UCSD-AML1 (cell line): Measurements from ENCODE around the gene HEXIM1.

ENCODE experiments used
- DNase-seq: peaks from one replicate; lab custom pipeline; 2025; ENCODE audit not compliant: unreplicated experiment; lab: John Stamatoyannopoulos, UW

The HEXIM1 gene, protein sequence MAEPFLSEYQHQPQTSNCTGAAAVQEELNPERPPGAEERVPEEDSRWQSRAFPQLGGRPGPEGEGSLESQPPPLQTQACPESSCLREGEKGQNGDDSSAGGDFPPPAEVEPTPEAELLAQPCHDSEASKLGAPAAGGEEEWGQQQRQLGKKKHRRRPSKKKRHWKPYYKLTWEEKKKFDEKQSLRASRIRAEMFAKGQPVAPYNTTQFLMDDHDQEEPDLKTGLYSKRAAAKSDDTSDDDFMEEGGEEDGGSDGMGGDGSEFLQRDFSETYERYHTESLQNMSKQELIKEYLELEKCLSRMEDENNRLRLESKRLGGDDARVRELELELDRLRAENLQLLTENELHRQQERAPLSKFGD

DNA sequence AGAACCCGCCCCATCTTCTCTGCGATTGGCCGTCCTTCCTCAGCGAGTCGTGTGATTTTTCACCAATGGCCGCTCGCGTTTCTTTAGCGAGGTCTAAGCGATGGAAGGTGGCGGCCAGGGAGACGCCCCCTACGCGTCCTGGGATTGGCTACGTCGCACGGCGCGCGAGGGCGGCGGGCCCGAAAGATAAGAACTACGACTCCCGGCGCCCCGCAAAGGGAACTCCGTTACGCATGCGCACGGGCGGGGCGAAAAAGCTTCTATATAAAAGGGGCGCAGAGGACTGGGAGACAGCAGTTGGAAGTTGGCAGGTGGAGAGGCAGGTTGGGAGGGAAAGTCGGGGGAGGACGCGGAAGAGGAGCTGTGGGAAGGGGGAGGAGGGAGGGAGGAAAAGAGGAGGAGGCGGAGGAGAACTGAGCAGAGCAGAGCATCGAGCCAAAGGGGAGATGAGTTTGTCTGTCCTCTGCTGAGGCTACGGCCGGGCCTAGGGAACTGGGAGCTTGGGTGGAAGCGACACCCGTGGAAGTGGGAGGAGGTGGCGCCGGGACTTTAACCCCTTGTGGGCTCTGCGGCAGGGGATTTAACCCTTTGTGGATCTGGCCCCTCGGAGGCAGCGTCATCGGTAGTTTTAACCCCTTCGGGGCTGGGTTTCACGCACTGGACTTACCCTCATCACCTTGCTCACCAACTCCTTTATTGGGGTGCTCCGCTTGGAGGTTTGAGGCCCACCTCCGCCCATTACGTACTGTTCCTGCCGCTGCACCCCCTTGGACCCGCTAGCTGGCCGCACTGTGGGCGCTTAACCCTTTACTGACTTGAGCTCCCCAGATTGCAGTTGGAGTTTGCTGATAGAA, at the start of gene HEXIM1:
HEXIM1 (plus strand) TSS at position 293 of the 854 bp plus-strand sequence. CDS start 716 bp downstream, outside the sequence.
- DNase-seq = peak; percentile 100

DNA sequence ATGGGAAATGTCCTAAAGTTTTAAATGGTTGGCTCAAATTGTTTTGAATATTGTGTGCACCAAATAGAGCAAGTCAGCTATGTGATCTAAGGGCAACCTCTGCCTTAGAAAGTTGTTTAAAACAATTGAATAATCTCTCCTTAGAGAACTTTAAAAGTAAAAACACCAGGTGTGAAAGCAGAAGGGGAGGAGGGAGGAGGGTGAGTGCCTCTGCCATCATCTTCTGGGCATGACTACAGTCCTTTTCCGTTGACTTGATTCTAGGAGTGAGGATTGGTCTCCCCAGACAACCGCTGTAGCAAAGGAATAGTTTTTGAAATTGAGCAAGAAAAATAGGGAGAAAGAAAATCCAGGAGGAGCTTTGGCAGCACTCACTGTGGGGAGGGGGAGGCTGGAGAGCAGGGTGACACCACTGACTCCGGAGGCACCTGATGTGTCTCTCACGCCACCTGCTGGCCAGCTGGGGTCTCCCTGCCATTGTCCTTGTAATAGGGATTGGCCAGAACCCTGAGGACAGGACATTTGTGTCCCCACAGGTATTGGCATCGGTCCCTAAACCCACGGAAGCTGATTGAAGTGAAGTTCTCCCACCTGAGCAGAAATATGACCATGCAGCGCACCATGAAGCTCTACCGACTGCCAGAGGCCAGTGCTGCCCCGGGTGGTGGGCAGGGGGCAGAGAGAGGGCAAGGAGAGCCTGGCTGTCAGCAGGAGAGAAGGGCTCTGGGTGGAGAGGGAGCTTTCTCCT, 49.2 kb upstream of the HEXIM1 start:
- peak; percentile 73 for DNase-seq

GRCh38 chr17:45101546-45101882, 46.8 kb upstream of the HEXIM1 start:
- DNase-seq = no peak

DNA sequence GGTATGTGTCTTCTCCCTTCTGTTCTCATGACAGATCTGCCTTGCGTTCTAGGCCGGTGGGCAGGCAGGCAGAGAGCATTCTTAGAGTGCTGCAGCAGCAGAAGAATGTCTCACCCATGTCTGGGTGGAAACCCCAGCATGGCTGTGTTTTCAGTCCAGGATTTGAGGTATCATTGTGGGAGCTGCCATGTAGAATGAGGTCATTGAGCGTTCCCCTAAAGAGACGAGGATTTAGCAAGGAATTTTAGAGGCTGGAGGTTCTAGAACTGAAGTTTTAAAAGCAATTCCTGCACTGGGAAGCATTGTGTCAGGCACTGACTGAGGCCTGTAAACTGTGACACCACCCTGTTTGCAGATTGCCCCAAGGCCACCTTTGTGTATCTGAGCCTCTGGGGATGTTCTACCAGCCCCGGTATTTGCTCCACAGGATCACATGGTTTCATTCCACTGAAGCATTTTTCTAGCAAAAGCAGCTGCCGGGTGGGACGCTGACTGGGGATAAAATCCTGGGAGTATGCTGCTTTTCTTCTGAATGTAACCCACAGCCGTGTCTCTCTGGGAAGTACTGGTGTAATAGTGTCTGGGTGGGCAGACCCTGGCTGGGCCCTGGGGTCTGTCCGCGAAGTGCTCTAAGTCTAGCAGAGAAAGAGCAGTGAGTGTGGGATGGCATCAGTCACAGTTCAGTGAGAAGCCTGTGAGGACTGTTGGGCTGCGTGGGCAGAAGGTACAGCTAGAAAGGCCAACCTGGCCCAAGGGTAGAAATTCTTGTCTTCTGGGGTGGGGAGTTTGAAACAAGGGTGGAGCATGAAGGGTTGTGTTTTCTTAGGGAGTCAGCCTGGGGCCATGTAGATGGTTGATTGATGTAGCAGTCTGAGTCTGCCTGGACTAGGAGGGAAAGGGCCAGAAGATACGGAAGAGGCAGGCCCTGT, 46.1 kb upstream of the HEXIM1 start:
- no peak for DNase-seq

DNA sequence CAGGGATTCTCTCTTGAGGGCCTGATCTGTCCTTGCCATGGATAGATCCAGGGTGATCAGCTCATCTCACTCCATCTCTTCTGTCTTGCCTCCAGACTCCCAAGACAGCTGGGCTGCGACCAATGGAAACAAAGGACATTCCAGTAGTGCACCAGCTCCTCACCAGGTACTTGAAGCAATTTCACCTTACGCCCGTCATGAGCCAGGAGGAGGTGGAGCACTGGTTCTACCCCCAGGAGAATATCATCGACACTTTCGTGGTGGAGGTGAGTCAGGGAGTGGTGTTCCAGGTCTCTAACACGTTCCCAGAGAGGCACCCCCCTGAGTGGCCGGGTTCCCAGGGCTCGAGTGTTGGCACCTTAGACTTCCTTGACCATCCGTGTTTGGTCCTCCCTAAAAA, 45.4 kb upstream of the HEXIM1 start:
- no peak for DNase-seq

GRCh38 chr17:45103269-45103795, 44.9 kb upstream of the HEXIM1 start:
- no peak for DNase-seq

GRCh38 chr17:45104029-45104428, 44.2 kb upstream of the HEXIM1 start:
- DNase-seq = no peak

- DNase-seq = no peak
These were observed 43.8 kb upstream of the HEXIM1 start for GRCh38 chr17:45104497-45104896.

GRCh38 chr17:45104907-45105624, 43.2 kb upstream of the HEXIM1 start:
- no peak for DNase-seq

GRCh38 chr17:45106096-45106495, 42.2 kb upstream of the HEXIM1 start:
- DNase-seq = no peak

- DNase-seq = no peak
These were observed 41.7 kb upstream of the HEXIM1 start for GRCh38 chr17:45106582-45106981.

- DNase-seq = no peak
These were observed 40.8 kb upstream of the HEXIM1 start for GRCh38 chr17:45107293-45108010.

GRCh38 chr17:45108051-45108450, 40.2 kb upstream of the HEXIM1 start:
- no peak for DNase-seq

- DNase-seq = no peak
These were observed 39.4 kb upstream of the HEXIM1 start for GRCh38 chr17:45108595-45109521.

DNA sequence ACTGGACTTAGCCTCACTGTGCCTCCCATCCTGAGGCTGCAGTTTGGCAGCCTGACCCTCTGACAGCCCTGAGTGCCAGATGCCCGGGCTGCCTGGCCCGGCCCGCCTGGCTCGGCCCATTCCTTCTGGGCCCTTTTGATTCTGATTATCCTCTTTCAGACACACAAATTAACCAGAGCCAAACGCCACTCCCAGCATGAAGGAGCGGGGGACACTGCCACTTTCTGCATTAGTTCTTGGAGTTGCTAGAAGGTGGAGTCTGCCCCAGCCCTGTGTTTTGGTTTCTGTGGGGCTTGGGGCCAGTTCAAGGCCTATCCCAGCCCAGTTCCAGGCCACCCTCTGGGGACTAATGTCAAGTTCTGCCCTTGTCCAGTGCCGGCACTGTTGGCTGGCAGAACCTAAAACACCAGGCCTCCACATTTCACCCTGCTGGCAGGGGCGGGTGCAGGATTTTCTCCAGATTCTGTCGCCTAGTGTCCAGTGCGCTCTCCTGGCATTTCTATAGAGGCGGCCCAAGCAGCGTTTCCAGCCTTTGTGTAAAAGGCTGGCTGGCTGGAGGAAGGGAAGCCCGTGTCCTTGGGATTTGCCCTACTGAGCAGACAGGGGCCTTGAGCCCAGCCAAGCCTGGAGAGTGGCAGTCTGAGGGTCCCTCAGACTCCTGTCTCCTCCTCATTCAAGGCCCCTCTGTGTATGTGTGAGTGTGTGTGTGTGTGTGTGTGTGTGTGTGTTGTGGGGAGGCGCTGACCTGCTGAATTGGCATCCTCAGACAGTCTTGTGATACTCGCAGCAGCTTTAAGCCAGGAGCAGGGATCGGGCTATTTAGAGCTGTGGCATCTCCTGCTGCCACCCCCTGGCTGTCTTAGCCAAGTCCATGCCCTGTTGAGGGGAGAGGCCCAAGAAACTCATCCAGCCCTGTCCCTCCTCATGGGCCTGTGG, 37.3 kb upstream of the HEXIM1 start:
- no peak for DNase-seq

DNA sequence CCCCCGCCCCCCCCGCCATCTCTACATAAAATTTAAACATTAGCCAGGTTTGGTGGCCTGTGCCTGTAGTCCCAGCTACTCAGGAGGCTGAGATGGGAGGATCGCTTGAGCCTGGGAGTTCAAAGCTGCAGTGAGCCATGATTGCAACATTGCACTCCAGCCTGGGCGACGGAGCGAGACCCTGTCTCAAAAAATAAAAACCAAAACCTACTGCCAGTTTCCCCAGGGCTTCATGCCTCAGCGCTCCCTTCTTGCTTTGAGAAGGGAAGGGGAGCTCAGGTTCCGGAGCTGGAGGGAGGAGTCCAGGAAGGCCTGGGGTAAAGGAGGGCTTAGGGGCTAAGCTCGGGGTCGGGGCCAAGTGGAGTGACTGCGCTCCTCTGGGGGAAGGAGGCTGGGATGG, 36.4 kb upstream of the HEXIM1 start:
- no peak for DNase-seq
